GM21825 (cell line): ENCODE measurements around the gene HS3ST5.
"Not testable (repeated sequence)": the region's sequence is repeated elsewhere in the genome, so short reads cannot be mapped to it uniquely, and the experiment has no call there.

ENCODE experiments used
- ATAC-seq: cut with Tn5 transposase; IDR thresholded peaks from one replicate; pipeline ENCODE4 v1.9.1; 2021; ENCODE audit warnings: mild to moderate bottlenecking, moderate library complexity; ENCODE audit not compliant: unreplicated experiment

The HS3ST5 gene

GRCh38 chr6:114058435-114058834 is 284.4 kb downstream of the HS3ST5 start:
- no peak for ATAC-seq

GRCh38 chr6:114055763-114056162 is 287.1 kb downstream of the HS3ST5 start:
- no peak for ATAC-seq

GRCh38 chr6:114055349-114055748 is 287.5 kb downstream of the HS3ST5 start:
- ATAC-seq, result no peak

GRCh38 chr6:114053791-114054190 is 289.0 kb downstream of the HS3ST5 start:
- no peak for ATAC-seq

- no peak for ATAC-seq
These were observed 290.7 kb downstream of the HS3ST5 start for GRCh38 chr6:114052141-114052540.

GRCh38 chr6:114051031-114051430 is 291.8 kb downstream of the HS3ST5 start:
- no peak for ATAC-seq

- no peak for ATAC-seq
These were observed 293.4 kb downstream of the HS3ST5 start for GRCh38 chr6:114049367-114049966.

- not testable (repeated sequence) for ATAC-seq
These were observed 298.3 kb downstream of the HS3ST5 start for GRCh38 chr6:114044566-114044965.

GRCh38 chr6:114042267-114043016 is 300.4 kb downstream of the HS3ST5 start:
- ATAC-seq, result no peak

- ATAC-seq, result no peak
These were observed 302.0 kb downstream of the HS3ST5 start for GRCh38 chr6:114040871-114041270.

- ATAC-seq, result no peak
These were observed 303.0 kb downstream of the HS3ST5 start for GRCh38 chr6:114039841-114040240.

- ATAC-seq, result no peak
These were observed 309.2 kb downstream of the HS3ST5 start for GRCh38 chr6:114033606-114034005.

GRCh38 chr6:114032721-114033120 is 310.1 kb downstream of the HS3ST5 start:
- no peak for ATAC-seq

GRCh38 chr6:114030767-114031166 is 312.1 kb downstream of the HS3ST5 start:
- ATAC-seq, result no peak

- no peak for ATAC-seq
These were observed 318.1 kb downstream of the HS3ST5 start for GRCh38 chr6:114024746-114025145.

- ATAC-seq, result no peak
These were observed 322.6 kb downstream of the HS3ST5 start for GRCh38 chr6:114020196-114020595.

- ATAC-seq, result not testable (repeated sequence)
These were observed 325.7 kb downstream of the HS3ST5 start for GRCh38 chr6:114017146-114017545.

GRCh38 chr6:114014106-114014505 is 328.7 kb downstream of the HS3ST5 start:
- ATAC-seq, result not testable (repeated sequence)

GRCh38 chr6:114011486-114011885 is 331.3 kb downstream of the HS3ST5 start:
- not testable (repeated sequence) for ATAC-seq

- no peak for ATAC-seq
These were observed 332.3 kb downstream of the HS3ST5 start for GRCh38 chr6:114010540-114010939.

- no peak for ATAC-seq
These were observed 333.6 kb downstream of the HS3ST5 start for GRCh38 chr6:114009192-114009591.

GRCh38 chr6:114008331-114008730 is 334.5 kb downstream of the HS3ST5 start:
- ATAC-seq, result no peak
